Omental fat pad (tissue), 4 donors: Measurements from ENCODE around the gene OTOA. TPM values are rescaled to one million over a fixed set of nuclear protein-coding genes. Genes with fewer than 3 reads are reported as not detected.
"Not testable (repeated sequence)": the region's sequence is repeated elsewhere in the genome, so short reads cannot be mapped to it uniquely, and the experiment has no call there.

Experiments
- ATAC-seq: fragments of 150-250 bp; one replicate; pipeline ENCODE4 v1.9.1; 2016; ENCODE audit warnings: mild to moderate bottlenecking, moderate library complexity; ENCODE audit not compliant: low FRiP score
- DNase-seq: peaks from one replicate; pipeline ENCODE4 v3.0.0-alpha.2; 2019; ENCODE audit warnings: low spot score
- CTCF ChIP-seq, 3 donors: fragments of 450-650 bp; IDR thresholded peaks; one replicate each; pipeline ENCODE4 v1.5.1; 2016 to 2017; ENCODE audit warnings: antibody characterized with exemption in 3 of 3, mild to moderate bottlenecking in 3 of 3, moderate library complexity in 2 of 3
- total RNA-seq, 4 donors: library from RNA; depleted of rRNA; stranded (reverse); fragments of >200 nt; gene quantifications; one replicate each; pipeline ENCODE4 v1.1.0, GENCODE V29; 2016

The OTOA gene
- total RNA-seq, 4 donors from 2014 or later: 0.25 to 1.2 (median 0.69) TPM

- no peak for ATAC-seq
- DNase-seq: no peak
- no peak for TF ChIP-seq CTCF (IDR thresholded peaks at IDR 0.05)
These were observed 19.4 kb downstream of the OTOA start for GRCh38 chr16:21683184-21683583.

GRCh38 chr16:21684199-21684598 is 20.4 kb downstream of the OTOA start:
- no peak for TF ChIP-seq CTCF (IDR thresholded peaks at IDR 0.05)
- ATAC-seq: no peak
- DNase-seq: no peak

- no peak for DNase-seq
- TF ChIP-seq CTCF (IDR thresholded peaks at IDR 0.05): no peak
- ATAC-seq: no peak
These were observed 21.3 kb downstream of the OTOA start for GRCh38 chr16:21685034-21685455.

GRCh38 chr16:21689107-21689506 is 25.3 kb downstream of the OTOA start:
- ATAC-seq: no peak
- no peak for DNase-seq
- TF ChIP-seq CTCF (IDR thresholded peaks at IDR 0.05): no peak

- DNase-seq, ATAC-seq: not testable (repeated sequence)
These were observed 27.2 kb downstream of the OTOA start for GRCh38 chr16:21690967-21691366.

- no peak for TF ChIP-seq CTCF (IDR thresholded peaks at IDR 0.05)
- ATAC-seq (no peak), DNase-seq (no peak)
These were observed 30.8 kb downstream of the OTOA start for GRCh38 chr16:21694609-21695008.

- no peak for TF ChIP-seq CTCF (IDR thresholded peaks at IDR 0.05)
- DNase-seq (no peak), ATAC-seq (no peak)
These were observed 33.3 kb downstream of the OTOA start for GRCh38 chr16:21697032-21697431.
